ENCODE measurements around the gene NT5DC1.

The NT5DC1 gene

DNA sequence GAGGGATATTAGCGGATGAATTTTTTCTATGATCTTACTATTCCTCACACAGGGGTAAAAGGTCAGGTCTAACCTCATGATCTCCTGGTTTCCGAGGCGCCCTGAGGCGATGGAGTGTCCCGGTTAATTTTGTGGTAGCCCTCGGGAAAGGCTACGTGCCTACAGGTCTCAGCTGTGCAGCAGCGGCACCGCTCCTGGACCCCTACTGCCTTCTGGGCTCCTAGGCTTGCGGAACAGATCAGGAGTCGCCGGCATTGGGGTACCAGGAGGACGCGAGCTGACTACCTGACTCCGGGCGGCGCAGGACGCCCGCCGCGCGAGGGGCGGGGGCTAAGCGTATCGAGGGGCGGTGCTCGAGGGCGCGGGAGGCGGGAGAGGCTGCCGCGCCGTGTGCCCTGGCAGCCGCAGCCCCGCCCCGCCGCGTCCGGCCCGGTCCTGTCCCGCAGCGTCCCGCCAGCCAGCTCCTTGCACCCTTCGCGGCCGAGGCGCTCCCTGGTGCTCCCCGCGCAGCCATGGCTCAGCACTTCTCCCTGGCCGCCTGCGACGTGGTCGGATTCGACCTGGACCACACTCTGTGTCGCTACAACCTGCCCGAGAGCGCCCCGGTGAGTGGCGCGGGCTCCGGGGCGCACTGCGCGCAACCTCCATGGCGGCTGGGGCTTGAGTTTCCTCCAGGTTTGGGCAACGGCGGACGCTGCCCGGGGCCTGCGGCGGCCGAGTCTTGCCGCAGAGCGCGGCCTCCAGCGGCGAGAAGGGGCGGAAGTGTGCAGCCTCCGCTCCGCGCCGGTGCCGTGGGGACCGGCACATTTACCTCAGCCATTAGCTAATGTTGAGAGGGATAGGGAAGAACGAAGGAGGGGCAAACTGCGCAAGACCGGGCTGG is at the start of gene NT5DC1:
Gene NT5DC1 (plus strand): TSS at position 435 of the 883 bp plus-strand sequence. CDS start 78 bp downstream, at position 513.
- peak; percentile 53 for DNase-seq

DNA sequence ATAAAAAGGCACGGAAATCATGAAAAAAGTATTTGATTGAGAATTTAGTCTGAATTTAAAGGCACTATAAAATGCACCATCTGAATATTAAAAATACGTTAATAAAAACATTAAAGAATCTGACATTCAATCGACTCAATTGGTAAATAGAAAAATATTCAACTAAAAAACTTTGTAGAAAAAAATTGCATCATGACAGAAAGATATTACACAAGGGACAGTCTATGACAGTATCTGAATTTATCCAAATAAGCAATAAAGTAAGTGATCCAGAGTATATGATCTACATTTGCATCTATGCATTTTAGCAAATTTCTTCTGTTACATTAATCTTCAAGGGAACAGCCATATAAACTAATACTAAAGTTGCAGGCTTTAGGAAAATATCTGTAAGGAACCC is 49.4 kb upstream of the NT5DC1 start:
- no peak for DNase-seq

DNA sequence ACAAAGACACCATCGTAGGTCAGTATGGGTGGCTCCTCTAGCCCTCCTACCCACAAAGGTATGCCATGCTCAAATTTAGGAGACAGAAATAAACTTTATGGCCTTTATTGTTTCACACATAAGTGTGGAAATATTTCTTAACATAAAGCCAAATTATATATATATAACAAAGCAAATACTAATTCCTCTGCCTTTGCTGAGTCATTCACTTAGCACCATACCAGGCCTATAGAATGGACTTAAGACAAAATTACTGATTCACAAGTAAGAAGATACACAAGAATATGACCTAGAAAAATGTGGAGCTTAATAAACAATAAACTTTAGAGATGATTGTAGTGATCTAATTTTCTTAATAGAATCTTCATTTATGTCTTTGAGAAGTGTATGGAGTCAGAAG is 45.1 kb upstream of the NT5DC1 start:
- DNase-seq, result no peak

DNA sequence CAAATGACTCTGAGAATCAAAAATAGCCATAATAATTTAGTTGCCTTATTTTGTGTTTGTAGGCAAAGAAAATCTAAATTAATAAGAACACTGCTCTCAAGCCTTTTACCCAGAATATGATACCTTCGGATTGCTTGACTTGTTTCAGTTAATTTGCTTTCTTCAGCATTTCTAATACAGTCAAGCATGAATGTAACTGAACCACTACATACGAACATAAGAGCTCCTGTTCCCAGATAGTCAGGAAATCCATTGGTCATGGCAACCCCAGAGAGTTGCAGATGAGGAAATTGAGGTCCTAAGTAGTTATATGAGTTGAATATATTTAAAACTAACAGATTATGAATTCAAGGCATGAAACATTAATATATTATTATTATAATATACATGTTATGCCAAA is 42.9 kb upstream of the NT5DC1 start:
- no peak for DNase-seq

DNA sequence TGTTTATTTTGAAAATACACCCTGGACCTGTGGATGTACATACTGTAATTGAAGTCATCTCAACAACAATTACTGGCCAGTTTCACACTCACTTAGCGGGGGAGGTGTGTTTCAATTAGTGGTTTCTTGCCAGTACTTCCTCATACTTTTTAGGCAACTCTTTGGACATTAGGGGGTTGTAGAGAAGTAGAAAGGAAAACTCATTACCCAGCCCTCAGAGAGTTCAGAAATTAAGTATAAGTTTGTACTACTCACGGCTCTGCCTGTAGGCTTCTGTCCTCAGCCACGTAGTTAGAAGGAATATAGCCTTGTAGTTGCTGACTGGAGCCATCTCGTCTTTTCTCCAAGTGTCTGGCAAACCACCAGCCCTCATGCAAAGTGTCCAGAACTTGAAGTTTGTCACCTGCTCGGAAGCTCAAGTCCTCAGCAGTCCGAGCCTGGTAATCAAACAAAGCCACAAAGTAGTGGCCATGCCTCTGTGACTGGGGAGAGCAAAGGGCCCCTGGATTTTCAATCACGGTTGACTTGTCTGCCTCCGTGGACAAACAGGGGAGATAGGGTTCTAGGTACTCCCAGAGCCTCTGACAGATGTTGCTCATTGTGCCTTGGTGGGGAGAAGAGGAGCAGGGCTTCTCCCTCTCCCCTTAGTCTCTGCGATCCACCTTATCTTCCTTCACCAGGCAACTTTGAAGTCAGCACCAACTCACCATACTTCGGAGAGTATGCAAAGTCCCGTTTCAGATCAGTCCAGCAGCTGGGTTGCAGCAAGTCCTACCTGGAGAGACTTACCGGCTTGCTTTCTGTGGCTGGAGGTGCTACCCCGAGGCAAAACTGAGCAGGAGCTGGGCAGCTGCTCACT is 40.7 kb upstream of the NT5DC1 start:
- DNase-seq, result no peak

DNA sequence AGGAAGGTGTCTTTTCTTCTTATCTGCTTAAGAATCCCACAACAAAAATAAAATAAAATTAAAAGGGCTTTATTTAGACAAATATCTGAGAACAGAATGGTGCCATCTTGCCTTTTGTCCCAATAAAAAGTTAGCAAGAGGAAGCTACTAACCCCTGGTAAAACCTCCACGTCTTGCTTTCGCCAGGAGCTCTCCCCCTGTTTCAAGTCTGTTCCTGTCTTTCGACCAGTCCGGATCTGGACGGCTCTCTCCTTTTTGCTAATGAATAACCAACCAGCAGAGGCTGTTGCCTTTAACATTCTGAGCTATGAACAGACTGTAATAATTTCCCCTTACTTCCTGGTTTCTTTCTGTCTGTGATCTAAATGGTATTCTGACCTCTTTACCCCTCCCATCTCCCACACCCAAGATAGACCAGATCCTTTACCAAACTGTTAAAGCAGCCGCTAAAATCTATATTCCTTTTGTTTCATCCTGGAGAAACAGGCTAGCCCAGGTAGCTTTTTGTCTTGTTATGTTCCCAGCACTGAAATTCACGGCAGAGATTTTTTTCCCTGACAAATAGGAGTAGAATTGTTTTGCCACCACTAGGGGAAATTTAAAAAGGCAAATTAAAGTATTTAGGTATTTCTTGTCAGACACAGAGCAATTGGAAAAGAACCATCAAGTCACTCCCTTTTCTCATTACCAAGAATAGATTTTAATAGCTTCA is 39.9 kb upstream of the NT5DC1 start, which contains the start of gene FRK:
Gene FRK (minus strand): TSS at position 320 of the 712 bp plus-strand sequence. CDS start 580 bp downstream, outside the sequence.
- DNase-seq, result peak; percentile 1

DNA sequence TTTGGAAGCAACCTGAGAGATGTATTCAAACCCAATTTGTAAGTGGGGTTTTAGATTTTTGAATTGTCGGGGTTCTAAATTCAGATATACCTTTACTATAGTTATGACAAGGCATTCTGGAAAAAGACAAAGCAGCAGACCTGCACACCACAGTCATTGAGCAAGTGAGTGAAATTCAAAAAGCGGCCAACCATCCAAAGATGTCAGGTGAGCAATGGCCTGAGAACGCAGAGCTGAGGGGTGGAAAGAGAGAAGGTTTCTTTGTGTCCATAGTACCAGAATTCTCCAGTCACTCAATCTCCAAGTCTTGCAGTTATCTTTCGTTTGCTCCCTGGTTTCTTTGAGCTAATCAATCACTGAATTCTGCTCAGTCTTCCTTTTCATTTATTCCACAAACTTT is 38.2 kb upstream of the NT5DC1 start:
- no peak for DNase-seq

DNA sequence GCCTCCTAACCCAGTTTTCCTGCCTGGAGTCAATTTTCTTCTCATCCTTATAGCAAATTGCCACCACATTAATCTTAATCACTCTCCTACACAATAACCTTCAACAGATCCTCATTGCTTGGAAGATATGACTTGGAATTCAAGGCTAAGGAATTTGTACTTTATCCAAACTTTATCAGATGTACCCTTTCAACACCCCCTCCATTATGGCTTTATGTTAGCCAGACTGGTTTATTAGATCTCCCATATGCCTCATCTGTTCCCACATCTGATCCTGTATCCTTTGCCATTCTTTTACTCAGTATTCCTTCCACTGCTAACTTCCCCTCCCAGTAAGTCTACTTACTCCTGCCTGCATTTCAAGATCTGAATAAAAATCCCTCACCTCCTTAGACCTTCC is 36.0 kb upstream of the NT5DC1 start:
- DNase-seq, result no peak

DNA sequence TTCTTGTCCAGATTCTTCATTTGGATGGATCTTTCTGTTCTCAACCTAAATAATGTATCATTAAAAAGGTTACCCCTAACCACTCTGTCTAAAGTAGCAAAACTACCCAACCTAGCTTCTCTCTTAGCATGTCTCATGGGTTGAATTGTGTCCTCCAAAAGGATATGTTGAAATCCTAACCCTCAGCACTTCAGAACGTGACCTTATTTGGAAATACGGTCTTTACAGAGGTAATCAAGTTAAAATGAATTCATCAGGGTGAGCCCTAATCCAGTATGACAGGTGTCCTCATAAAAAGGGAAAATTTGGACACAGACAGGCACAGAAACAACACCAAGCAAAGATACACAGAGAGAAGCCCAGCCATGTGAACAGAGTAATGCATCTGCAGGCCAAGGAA is 33.9 kb upstream of the NT5DC1 start:
- DNase-seq, result no peak

DNA sequence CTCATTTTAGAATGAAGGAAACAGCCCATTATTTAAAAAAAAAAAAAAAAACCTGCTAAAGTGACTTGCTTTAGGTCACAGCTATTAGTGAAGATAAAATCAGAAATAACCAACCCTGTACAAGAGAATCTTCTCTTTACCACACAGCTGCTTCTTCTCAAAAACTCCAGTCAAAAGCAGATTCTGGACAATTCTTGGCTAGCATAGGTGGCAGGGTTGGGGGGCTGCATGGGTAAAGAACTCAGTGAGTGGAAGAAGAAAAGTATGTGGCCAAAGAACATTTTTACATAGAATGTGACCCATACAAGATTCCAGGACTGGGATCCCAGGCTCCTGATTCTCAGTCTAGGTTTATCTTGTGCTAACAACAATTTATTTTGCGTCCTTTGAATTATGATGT is 30.6 kb upstream of the NT5DC1 start:
- no peak for DNase-seq

DNA sequence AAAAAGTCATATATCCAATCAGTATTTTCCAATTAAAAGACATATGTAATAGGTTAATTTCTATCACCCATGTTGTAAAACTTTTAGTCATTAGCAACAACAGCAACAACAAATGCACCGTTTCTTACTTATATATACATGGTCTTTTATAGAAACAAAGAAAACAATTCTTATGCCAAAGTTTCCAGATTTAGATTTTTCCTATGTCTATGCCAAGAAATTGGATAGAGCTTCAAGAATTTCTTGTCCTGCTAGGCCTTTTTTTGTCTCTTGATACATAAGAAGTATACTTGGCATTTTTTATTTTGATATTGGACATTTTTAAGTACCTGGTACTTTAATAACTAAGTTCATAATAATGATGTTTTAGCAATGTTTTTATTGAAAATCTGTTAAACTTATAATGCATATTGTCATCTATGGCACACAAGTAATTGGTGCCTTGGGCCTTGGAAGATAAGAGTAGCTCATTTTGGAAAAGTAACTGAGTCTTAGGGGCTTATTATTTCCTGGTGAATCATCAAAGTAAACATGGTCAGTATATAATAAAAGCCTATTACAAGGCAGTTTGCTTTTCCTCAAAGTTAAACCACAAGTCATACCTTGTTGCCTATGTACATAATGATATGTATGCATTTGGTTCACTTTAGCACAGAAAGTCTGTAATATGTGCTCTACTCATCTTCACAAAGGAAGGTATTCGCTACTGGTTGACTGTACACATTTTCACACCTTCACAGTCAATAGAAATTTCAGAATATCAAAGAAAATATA is 29.9 kb upstream of the NT5DC1 start:
- no peak for DNase-seq

DNA sequence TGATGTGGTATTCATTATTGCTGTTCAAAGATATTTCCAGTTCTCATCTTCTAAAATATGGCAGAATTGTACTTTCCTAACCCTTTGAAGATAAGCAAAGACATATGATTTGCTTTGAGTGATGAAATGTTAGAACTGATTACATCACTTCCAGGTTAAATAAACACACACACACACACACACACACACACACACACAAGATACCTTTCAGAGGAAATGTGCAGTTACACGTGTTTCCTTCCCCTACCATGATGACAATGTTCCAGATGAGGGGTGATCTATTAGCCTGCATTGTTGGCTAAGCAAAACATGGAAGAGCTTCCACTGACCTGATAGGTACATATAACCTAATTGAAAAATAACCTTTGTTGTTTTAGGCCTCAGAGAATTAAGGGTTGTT is 28.3 kb upstream of the NT5DC1 start:
- no peak for DNase-seq

DNA sequence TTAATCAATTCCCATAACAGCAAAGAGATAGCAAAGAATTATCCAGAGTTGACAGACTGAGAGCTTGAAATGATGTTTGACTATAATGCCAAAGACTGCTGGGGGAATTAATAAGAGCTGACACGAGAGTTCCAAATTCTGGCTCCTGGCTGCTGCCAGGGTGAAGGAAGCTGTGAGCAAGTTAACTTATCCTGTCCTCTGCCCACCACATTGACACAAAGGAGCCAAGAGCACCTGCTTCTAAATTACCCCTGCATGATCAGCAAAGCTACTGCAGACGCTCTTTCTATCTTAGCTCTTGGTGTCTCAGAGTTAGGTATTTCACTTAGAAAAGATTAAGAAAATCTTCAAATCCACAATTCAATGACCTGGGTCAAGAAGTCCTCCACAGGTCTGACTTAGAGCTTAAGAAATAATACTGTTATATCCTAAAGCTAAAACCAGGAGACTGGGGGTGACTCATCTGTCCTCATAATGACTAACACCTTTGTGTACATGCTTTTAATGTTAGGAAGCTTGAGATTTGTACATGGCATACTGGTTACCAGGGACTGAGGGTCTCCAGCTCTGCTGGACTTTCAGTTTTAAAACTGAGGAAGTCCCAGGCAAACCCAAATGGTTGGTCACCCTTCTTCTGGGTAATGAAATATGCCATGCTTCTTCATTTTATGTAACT is 26.8 kb upstream of the NT5DC1 start:
- DNase-seq, result no peak

DNA sequence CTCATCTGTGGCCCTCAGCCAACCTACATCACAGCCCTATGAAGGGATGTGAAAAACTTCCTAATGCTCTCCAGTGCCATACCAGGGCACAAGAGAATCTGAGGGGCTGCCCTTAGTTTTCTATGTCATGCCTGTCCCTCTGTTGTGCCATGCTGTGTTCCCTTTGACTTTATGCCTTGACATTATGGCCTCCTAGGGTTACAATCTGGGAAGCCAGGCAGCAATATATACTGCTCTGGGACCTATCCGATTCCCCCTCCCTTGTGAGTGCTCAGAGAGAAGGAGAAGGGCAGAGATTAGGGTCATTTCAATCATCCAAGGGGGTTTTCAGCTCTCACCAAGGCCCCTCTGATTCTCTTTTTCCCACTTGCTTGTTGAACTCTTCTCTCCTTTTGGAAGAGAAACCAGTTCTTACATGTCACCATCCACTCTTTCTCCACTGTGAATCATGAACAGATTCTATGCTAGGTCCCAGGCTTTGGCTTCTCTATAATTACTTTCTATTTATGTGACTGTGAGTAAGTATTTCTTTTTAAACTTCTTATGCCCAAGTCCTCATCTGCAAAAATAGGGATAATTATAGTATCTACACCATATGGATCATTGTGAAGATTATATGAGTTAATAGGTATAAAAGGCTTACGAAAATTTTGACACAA is 25.8 kb upstream of the NT5DC1 start:
- no peak for DNase-seq

DNA sequence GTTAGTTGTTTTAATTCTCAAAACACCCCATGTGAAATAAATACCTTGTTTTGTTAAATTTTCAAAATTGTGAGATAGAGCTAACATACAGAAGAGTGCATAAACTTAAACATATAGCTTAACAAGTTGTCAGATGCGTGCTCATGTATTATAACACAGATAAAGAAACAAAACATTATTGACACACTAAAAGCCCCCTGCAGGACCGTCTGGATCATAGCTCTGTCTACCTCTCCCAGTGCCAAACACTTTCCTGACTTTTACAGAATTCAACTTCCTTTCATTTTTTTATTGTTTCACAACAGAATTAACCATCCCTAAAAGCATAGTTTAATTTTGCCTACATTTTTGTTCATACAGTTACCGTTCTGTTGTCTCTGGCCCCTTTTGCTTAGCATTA is 22.1 kb upstream of the NT5DC1 start:
- DNase-seq, result no peak

DNA sequence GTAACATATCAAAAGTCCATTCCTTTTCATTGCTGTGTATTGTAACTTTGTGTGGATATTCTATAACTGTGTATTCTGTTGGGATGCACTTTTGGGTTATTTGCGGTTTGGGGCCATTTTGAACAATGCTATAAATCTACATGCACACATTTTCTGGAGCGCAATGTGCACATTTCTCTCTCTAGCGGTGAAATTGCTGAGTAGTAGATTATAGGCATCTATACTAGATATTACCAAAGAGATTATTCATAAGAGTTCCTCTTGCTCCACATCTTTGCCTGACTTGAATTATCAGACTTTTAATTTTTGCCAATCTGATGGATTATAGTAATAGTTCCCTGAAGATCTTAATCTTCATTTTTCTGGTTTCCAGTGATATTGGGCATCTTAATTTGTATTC is 21.7 kb upstream of the NT5DC1 start:
- DNase-seq, result no peak

DNA sequence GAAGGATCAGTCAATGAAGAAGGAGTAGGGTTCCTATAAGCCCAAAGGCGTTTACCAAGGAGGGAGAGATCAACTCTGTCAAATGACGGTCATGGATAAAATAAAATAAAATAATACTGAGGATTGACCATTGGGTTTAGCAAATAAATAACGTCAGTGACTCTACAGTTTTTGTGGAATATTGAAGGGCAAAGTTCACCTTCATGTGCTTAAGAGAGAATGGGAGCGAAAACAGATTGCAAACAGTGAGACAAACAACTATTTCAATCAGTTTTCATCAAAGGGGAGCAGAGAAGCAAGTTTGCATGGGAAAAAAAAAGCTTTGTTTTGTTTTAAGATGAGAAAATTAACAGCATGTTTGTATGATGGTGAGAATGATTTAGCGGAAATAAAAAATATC is 17.6 kb upstream of the NT5DC1 start:
- no peak for DNase-seq

DNA sequence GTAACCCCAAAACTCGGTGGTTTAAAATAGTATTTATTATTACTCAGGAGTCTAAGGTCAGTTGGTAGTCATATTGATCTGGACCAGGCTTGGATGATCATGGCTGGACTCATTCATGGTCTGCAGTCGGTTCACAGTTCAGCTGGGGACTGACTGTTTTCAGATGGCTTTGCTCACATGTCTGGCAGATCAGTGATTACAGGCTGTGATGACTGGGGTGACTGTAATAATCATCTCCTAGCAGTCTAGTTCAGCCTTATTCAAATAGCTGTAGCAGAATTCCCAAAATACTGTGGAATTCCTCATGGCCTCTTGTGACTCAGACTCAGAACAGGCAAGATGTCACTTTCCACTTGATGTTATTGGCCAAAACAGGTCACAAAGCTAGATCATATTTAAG is 16.4 kb upstream of the NT5DC1 start:
- DNase-seq, result no peak

DNA sequence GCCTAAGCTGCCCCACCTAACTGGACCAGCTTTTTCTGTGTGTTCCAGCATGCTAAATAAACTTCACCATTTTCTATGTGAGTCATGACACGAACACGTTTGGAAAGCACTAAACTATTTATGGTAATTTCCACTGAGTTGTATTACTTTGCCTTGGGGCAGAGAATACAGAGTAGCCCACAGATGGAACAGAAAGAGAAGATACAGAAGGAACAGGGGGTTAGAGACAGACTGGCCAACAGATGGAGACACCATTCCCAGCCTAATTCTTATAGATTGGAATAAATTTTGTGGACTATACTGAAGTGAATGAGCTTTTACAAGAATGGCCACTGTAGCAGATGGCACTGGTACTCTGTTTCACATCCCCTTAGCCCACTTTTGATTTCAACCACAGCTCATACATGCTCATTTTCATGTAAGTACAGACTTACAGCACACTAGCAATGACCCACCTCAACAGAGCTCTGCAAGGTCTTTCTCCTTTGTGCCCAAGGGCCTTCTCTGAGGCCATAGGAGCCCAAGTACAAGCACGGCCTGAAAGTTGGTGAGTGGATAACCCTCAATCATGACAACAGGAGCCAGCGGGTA is 13.1 kb upstream of the NT5DC1 start:
- DNase-seq, result no peak

DNA sequence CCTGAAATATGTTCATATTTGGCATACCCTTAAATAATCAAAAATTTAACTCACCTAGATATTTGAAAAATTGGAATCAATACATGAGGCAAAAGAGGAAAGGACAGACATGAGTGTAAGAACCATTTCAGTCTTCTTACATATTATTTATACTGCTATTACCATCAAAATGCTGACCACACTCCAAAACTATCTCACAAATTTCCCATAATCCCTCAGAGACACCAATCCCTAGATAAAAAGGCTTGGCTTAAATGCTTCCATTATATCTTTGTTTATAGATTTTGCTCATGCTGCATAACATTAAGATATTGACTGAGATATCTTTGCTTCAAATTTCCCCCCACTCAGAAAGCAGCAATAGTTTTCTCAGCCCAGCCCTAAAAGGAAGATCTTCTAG is 11.7 kb upstream of the NT5DC1 start:
- DNase-seq, result no peak

DNA sequence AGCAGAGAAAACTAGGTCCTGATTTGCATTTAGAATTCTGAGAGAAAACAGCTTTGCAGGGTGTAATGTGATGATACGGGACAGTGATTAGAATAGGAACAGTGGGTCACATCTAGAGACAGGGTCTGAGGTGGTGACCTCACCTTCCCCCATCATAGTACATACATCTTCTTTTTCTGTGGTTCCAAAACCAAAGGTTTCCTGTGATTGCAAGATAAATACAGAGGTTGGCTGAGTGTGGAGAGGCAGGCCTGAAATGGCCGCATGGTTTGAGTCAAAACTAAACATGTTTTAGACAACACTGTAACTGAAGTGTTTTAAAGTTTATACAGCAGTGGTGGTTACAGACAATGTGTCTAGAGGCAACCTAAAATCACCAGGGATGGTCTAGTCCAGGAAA is 10.4 kb upstream of the NT5DC1 start:
- no peak for DNase-seq

Data from NCI-H510A treated with DMSO at 0.1 percent for 48 hours (cell line).